ENCODE data around the gene ITPK1.
"Not testable (repeated sequence)": the region's sequence is repeated elsewhere in the genome, so short reads cannot be mapped to it uniquely, and the experiment has no call there.

ITPK1 gene

DNA sequence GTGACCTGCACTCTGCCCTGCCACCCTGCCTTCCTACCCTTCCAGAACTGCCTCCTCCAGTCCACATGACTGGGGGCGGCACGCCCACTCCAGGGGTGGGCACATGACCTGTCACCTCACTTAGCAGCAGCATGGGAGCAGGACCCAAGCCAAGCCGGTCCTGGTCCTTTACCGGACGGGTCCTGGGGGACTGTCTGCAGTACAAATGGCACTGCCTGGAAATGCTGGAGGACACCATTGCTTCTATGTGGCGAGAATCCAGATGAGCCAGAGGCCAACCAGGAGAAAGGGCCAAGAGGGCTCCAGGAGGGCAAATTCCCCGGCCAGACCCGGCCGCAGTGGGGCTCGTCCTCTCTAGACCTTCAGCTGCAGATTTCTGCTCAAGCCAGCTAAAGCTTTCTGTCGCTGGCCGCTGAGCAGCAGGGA, 33.1 kb downstream of the ITPK1 start:
- no peak for DNase-seq

DNA sequence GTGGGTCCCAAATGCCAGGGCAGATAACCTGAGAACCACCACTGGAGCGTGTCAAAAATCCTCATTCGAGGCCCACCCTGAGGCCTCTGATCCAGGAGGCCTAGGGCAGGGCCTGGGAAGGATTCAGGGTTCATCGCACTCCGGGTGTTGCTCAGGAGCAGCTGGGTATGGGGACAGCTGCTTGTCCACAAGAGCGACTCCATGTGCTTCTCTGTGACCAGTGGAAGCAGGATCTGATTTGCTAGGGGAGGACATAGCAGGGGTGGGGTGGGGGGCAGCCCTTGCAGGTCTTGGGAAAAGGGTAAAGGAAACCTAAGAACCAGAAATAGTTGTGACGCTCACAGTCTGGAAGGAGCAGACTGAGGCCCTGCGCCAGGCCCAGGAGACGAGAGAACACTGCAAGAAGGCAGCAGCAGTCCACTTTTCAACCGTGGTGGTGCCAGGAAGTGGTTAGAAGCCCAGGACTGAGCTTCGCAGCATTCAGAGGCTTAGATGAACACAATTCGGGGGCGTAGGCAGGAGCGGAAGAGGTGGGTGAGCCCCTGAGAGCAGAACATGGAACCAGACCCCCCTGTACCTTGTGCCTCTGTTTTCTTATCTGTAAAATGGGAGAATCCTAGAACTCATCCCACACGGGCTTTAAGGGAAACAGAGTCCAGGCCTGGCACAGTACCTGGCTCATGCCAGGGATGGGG, 33.7 kb downstream of the ITPK1 start:
- DNase-seq, result no peak

- DNase-seq, result no peak
Observed at GRCh38 chr14:93079865-93080403, 35.8 kb downstream of the ITPK1 start.

GRCh38 chr14:93079321-93079720, 36.4 kb downstream of the ITPK1 start:
- DNase-seq, result no peak

- DNase-seq, result no peak
Observed at GRCh38 chr14:93078870-93079269, 36.9 kb downstream of the ITPK1 start.

GRCh38 chr14:93076755-93077154, 39.0 kb downstream of the ITPK1 start:
- no peak for DNase-seq

- no peak for DNase-seq
Observed at GRCh38 chr14:93075891-93076290, 39.8 kb downstream of the ITPK1 start.

- DNase-seq, result no peak
Observed at GRCh38 chr14:93073910-93074769, 41.6 kb downstream of the ITPK1 start.

- no peak for DNase-seq
Observed at GRCh38 chr14:93073358-93073707, 42.4 kb downstream of the ITPK1 start.

GRCh38 chr14:93072659-93073357, 42.9 kb downstream of the ITPK1 start:
- no peak for DNase-seq

- DNase-seq, result no peak
Observed at GRCh38 chr14:93068711-93069110, 47.0 kb downstream of the ITPK1 start.

DNA sequence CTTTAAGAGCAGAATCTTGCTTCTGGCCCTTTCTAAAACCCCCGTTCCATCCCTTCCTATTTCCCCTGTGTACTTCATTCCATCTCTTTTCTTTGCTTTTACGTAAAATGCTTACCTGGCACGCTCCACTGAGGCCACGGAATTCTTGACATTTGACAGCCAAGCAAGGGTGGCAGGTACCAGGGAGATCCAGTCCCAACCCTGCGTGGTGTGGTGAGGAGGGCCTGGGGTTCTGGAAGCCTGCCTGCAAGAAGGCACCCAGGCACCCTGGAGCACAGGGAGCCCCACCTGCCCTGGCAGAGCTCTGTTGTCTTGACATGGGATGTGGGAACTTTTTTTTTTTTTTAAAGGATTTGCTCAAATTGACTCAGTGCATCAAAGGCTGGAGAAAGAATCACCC, 48.6 kb downstream of the ITPK1 start:
- no peak for DNase-seq

DNA sequence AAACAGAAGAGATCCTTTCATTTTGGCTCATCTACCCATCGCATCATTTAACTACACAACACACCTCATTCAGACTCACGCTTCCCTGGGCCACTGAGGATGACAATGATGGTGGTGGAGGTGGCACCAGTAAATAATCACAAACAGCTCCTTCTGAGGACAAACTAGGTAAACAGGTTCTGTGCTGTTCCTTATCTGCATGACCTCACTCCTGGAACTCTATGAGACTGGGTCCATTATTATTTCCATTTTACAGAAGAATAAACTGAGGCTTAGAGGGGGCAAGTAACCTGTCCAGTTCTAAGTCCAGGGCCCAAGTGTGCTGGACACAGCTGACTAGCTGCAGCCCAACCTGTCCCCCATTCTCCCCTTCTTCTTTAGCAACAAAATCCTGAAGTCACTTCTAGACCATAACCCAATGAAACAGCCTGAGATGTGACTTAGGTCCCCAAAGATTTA, 50.4 kb downstream of the ITPK1 start:
- DNase-seq, result no peak

- DNase-seq, result no peak
Observed at GRCh38 chr14:93064411-93065271, 51.1 kb downstream of the ITPK1 start.

- no peak for DNase-seq
Observed at GRCh38 chr14:93063393-93063792, 52.3 kb downstream of the ITPK1 start.

- DNase-seq, result no peak
Observed at GRCh38 chr14:93062890-93063289, 52.8 kb downstream of the ITPK1 start.

DNA sequence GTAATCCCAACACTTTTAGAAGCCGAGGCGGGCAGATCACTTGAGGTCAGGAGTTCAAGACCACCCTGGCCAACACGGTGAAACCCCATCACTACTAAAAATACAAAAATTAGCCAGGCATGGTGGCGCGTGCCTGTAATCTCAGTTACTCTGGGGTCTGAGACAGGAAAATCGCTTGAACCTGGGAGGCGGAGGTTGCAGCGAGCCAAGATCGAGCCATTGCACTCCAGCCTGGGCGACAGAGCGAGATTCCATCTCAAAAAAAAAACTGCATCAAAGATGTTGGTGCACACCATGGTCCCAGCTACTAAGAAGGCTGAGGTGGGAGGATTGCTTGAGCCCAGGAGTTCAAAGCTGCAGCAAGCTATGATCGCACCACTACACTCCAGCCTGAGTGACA, 53.7 kb downstream of the ITPK1 start:
- not testable (repeated sequence) for DNase-seq

GRCh38 chr14:93061380-93062012, 54.2 kb downstream of the ITPK1 start:
- DNase-seq, result no peak

- no peak for DNase-seq
Observed at GRCh38 chr14:93060841-93061240, 54.9 kb downstream of the ITPK1 start.

GRCh38 chr14:93059917-93060545, 55.7 kb downstream of the ITPK1 start:
- no peak for DNase-seq

GRCh38 chr14:93059260-93059659, 56.5 kb downstream of the ITPK1 start:
- no peak for DNase-seq

Measured in activated gamma-delta T cell (primary cell).